Retinal pigment epithelial cell (primary cell): ENCODE results near the gene SURF1.
A peak's percentile ranks its signal among the peaks of the same experiment; 100 is the strongest.
"Not testable (repeated sequence)": the region's sequence is repeated elsewhere in the genome, so short reads cannot be mapped to it uniquely, and the experiment has no call there.

Source experiments
- DNase-seq: peaks from one replicate; pipeline ENCODE4 v3.0.0-alpha.2; 2010; ENCODE audit warnings: low read depth
- H3K4me3 ChIP-seq: 2 replicates; pipeline ENCODE4 v1.5.1; 2011; ENCODE audit warnings: mild to moderate bottlenecking, low read length, control low read depth, moderate library complexity
- TF ChIP-seq, protein P1 (sequence below): conservative IDR thresholded peaks from 2 replicates; pipeline ENCODE4 v1.5.1; 2011; ENCODE audit warnings: low read depth, low read length, control low read depth, inconsistent platforms

SURF1 gene

DNA sequence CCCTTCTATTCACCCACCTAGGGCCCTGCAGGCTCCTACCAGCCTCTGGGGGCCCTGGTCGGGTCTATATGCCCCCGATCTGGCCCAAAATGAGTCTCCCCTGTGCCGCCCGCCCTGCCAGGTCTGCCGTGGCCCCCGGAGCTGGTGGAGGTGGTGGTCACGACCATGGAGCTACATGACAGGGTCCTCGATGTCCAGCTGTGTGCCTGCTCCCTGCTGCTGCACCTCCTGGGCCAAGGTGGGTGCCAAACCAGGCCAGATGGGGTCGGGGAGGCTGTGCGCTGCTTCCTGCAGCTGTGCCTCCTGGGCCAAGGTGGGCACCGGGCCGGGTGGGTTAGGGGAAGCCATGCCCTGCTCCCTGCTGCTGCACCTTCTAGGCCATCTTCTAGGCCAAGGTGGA lies 44.0 kb upstream of the SURF1 start:
- H3K4me3 ChIP-seq, result no peak overlapping the region
- TF ChIP-seq, protein P1, sequence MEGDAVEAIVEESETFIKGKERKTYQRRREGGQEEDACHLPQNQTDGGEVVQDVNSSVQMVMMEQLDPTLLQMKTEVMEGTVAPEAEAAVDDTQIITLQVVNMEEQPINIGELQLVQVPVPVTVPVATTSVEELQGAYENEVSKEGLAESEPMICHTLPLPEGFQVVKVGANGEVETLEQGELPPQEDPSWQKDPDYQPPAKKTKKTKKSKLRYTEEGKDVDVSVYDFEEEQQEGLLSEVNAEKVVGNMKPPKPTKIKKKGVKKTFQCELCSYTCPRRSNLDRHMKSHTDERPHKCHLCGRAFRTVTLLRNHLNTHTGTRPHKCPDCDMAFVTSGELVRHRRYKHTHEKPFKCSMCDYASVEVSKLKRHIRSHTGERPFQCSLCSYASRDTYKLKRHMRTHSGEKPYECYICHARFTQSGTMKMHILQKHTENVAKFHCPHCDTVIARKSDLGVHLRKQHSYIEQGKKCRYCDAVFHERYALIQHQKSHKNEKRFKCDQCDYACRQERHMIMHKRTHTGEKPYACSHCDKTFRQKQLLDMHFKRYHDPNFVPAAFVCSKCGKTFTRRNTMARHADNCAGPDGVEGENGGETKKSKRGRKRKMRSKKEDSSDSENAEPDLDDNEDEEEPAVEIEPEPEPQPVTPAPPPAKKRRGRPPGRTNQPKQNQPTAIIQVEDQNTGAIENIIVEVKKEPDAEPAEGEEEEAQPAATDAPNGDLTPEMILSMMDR, result no peak
- DNase-seq, result no peak

- no peak for DNase-seq
These were observed 41.6 kb upstream of the SURF1 start for GRCh38 chr9:133397895-133398294.

GRCh38 chr9:133397370-133397769 lies 41.1 kb upstream of the SURF1 start:
- no peak overlapping the region for H3K4me3 ChIP-seq
- DNase-seq, result no peak
- TF ChIP-seq, protein P1, result no peak

More at GRCh38 chr9:133397895-133398294, 41.6 kb upstream of the SURF1 start:
- TF ChIP-seq, protein P1, result no peak
- H3K4me3 ChIP-seq, result no peak overlapping the region

GRCh38 chr9:133396952-133397351 lies 40.7 kb upstream of the SURF1 start:
- H3K4me3 ChIP-seq, result no peak overlapping the region
- DNase-seq, result no peak
- TF ChIP-seq, protein P1, result peak; percentile 54

DNA sequence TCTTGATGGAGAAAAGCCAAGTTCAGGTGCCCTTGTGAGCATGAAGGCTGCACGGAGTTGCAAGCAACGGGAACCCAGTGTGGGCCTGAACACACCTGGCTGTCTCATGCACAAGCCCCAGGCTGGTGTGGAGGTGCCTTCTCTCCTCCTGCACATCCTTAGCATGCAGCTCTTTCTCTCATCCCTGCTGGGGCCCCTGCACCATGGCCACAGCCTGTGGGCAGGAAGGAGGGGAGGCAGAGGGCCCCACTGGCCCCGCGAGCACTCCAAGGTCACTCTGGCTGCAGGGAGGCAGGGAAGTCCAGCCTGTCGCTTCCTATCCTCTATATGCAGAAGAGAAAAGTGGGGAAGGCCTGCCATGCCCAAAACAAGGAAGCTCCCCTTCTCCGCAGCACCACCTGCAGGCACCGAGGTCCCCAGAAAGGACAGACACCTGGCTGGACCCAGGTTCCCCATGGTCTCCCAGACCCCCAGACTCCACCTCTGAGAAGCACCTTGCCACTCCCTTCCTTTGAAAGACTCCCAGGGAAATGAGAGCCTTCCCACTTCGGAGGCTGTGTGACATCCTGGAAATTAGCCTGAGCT lies 38.5 kb upstream of the SURF1 start:
- H3K4me3 ChIP-seq, result no peak overlapping the region
- TF ChIP-seq, protein P1, result no peak
- no peak for DNase-seq

GRCh38 chr9:133393399-133393798 lies 37.1 kb upstream of the SURF1 start:
- DNase-seq, result no peak
- TF ChIP-seq, protein P1, result no peak
- no peak overlapping the region for H3K4me3 ChIP-seq

DNA sequence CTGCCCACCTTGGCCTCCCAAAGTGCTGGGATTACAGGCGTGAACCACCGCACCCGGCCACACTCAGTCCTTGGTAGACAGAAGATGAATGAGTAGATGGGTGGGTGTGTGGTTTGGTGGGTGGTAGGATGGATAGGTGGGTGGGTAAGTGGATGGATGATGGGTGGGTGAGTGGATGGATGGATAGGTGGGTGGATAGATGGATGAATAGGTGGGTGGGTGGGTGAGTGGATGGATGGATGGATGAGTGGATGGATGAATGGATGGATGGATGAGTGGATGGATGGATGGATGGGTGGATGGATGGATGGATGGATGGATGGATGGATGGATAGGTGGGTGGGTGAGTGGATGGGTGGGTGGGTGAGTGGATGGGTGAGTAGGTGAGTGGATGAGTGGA lies 36.0 kb upstream of the SURF1 start:
- DNase-seq, H3K4me3 ChIP-seq: not testable (repeated sequence)

- H3K4me3 ChIP-seq, DNase-seq: not testable (repeated sequence)
These were observed 35.2 kb upstream of the SURF1 start for GRCh38 chr9:133391449-133391848.
